HK-2 (cell line): ENCODE measurements around the gene IRF2BP2.
"Not testable (repeated sequence)": the region's sequence is repeated elsewhere in the genome, so short reads cannot be mapped to it uniquely, and the experiment has no call there.

Experiments used
- DNase-seq: peaks from one replicate; pipeline ENCODE4 v3.0.0-alpha.2; 2018; ENCODE audit not compliant: unreplicated experiment

The IRF2BP2 gene

GRCh38 chr1:234601301-234602017 is 8.5 kb downstream of the IRF2BP2 start:
- no peak for DNase-seq

DNA sequence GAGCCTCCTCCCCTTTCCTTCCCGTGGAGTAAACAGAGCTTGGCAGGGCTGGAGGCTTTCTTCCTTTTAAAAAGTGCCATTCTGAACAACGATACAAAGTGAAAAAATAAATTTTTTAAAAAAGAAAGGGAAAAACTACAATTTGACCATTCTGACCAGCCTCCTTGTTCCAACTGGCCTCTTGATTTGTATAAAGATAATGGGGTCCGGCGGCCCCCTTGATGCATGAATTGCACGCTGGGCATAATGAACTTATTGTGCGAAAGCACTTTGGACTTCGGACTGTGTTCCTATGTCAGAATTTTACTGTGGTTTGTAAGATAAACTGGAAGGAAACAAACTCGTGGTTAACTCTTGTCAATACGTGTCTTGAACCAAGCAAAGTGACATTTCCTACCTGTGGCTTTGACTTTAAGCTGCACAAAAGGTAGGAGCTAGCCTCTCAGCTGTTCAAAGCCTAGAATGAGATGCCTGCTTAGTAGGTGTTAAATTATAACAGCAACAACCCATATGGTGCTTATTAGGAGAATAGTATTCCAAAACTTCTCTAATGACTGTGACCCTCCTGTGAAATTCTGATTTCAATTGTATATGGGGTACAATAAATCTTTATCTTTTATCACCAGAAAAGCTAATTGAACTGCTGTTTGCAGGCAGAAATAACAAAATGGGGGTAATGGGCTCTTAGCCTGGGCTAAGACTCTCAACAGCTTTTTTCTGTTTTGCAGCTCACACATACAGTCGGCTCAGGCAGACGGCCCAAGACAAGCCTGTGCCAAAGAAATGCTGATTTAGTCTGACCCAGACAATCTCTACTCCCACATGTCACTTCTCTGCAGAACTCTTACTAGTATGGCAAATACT is 9.3 kb downstream of the IRF2BP2 start:
- DNase-seq, result no peak

- DNase-seq, result peak; percentile 88
These were observed 10.2 kb downstream of the IRF2BP2 start for GRCh38 chr1:234599617-234600417.

DNA sequence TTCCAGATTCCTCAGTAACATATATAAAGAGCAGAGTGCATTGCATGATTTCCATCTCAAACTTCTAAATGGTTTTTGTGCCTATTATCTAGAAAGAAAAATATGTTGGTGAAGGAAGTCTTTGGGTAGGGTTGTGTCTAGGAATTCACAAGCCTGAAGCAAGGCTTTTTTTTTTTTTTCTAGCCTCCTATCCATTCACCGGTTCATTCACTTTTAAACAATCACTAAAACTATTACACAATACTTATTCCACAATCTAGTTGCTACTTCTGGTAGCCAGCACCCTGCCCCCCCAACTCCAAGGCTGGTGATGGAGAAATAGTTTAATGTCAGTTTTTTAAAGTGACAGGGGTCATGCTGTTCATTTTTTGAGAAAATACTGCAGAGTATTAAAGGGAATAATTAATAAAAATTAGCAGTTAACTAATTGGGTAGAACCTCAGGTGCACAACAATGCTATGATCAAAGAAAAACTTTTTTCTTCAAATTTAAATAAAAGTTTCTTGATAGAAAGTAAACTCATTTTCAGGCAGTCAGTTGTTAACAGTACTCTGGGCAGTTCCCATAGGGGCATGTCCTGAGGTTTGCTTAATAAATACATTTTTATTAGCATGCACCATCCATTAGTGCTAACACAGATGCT is 10.9 kb downstream of the IRF2BP2 start:
- no peak for DNase-seq

DNA sequence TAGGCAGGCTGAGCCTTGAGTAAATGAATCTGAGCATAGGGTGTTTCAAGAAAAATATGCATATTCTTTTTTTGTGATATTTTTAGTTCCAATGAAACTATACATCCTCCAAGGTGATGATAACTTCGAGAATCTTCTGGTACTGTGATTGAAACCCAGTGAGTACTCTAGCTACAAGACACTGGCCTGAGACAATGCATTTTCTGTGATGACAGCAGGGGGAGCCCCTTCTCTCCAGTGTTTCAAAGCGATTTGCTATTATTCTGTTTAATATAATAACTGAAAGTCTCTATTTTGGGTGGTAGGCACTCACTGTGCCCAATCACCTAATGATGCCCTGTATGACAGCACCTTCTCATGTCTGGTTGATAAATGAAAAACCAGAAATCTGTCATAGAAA is 12.1 kb downstream of the IRF2BP2 start:
- DNase-seq, result peak; percentile 21

GRCh38 chr1:234595899-234596298 is 14.1 kb downstream of the IRF2BP2 start:
- DNase-seq, result no peak

- DNase-seq, result not testable (repeated sequence)
These were observed 15.4 kb downstream of the IRF2BP2 start for GRCh38 chr1:234594575-234594974.

DNA sequence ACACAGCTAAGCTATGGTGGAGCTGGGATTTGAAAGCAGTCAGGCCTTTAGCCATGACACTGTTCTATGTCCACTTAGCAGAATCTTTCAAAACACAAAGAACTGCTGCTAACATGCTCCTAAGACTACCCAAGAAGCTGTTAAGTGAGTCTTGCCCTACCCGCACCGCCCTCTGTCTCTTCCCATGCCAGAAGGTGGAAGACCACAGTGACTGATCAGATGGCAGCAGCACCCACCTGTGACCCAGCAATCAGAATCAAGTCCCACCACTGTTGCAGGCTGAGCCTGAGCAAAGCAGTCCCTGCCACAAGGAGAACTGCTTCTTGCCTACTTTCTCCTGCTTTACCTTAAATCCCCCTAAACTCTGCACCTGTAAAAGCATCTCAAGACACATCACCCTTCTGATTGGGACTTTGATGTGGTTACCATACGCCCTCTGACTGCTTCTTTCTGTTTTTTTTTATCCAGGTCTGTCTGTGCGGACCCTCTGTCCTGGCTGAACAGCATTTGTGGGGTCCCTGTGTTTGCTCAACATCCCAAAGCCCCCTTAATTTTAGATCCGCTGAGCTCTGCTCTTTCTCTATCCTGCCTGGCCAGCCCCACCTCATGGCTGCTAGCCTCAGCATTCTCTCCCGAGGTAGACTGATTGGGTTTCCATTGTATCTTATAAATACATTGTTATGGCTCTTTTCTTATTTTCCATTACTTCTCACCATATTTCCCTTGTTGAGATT is 16.0 kb downstream of the IRF2BP2 start:
- no peak for DNase-seq

GRCh38 chr1:234593109-234593508 is 16.9 kb downstream of the IRF2BP2 start:
- DNase-seq, result no peak

GRCh38 chr1:234592240-234592639 is 17.7 kb downstream of the IRF2BP2 start:
- DNase-seq, result no peak

DNA sequence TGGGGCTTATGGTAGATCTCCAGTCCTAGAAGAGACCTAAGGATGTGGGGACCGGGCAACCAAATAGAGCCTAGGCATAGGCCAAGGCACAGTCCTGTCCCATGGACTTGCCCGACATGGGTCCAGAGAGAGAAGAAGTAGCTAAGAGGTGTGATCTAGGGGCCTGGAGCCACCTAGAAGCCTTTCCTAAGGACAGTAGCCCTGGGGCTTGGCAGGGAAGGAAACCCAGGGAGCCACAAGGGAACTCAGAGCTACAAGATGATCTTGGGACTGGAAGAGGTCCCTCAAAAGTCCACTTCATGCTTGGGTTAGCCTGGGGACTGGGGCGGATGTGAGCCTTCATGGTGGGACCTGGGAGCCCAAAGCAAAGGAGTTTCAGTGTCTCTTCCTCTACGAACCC is 18.8 kb downstream of the IRF2BP2 start:
- no peak for DNase-seq

DNA sequence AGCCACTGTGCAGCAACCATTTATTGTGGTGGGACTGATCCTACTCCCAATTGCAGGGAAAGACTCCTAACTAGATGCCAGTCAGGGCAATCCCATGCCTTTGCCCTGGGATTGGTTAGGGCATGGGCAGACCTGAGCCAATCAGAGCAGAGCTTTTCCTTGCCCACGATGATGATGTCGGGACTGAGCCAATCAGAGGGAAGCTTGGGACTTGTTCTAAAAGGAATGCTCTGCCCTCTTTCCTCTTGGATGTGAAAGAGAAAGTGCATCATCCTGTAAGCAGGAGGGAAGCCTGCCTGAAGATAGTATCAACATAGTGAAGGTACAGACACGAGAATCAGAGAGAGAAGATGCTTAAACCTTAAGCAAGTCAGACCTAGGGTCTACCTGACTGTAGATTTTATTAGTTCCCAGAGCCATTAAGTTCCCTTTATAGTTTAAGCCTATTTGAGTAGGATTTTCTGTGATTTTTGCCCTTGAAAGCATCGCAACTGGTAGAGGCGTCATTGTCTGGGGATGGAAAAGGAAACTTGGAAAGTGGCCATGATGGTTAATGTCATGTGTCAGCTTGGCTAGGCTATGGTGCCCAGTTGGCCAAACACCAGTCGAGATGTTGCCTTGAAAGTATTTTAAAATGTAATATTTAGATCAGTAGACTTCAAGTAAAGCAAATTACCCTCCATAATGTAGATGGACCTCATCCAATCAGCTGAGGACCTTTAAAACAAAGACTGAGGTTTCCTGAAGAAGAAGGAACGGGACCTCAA is 19.9 kb downstream of the IRF2BP2 start:
- DNase-seq, result no peak

DNA sequence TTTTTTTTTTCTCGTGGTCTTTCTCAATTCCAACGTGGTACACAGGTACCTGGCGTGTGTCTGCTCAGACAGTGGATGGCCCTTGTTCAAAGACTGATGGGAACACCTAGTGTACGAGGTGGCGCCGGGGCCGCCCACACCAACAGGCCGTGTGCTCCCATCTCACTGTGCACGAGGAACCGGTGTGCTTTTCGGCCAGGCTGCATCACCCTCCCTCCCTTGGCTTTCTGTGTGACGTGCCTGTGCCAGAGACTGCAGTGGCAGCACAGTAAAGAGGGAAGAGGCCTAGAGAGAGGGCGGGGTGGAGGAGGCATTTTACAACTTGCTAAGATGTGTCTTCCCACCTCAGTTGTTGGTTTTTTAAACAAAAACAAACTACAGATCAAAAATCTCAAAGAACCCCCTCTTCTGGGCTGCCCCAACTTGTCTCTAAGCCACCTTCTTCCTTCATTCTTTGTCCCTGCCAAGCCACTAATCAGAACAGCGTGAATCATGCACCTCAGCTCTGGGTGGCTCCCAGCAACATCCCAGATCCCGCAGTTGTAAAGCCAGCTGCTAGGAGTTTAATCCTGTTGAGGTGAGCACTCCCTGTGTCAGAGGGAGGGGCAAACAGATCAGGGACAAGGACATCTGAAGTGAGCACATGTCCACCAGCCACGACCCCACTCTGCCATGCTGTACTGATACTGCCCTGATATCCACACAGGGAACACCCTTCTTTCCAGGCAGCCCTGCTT is 20.7 kb downstream of the IRF2BP2 start:
- no peak for DNase-seq

- DNase-seq, result no peak
These were observed 21.6 kb downstream of the IRF2BP2 start for GRCh38 chr1:234588386-234588785.

DNA sequence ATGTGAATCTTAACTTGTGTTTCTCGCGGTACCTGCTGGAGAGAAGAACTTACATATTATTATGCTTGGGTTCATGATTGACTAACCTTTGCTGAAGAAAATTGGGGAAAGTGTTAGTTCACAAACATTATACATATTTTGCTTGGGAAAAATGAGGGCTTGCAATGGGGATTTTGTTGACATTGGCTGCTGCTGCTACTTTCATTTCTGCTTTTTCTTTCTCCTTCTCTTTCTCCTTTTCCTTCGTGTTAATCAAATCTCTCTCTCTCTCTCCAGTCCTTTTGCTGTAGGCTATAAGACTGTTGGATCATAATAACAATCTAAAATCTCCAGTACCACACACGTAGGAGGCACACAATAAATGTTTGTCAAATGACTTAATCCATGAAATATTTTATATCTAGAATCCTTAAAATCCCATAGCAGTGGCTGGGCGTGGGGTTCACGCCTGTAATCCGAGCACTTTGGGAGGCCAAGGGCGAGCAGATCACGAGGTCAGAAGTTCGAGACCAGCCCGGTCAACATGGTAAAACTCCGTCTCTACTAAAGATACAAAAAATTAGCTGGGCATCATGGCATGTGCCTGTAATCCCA is 23.0 kb downstream of the IRF2BP2 start:
- DNase-seq, result no peak

- no peak for DNase-seq
These were observed 23.7 kb downstream of the IRF2BP2 start for GRCh38 chr1:234586304-234586703.

DNA sequence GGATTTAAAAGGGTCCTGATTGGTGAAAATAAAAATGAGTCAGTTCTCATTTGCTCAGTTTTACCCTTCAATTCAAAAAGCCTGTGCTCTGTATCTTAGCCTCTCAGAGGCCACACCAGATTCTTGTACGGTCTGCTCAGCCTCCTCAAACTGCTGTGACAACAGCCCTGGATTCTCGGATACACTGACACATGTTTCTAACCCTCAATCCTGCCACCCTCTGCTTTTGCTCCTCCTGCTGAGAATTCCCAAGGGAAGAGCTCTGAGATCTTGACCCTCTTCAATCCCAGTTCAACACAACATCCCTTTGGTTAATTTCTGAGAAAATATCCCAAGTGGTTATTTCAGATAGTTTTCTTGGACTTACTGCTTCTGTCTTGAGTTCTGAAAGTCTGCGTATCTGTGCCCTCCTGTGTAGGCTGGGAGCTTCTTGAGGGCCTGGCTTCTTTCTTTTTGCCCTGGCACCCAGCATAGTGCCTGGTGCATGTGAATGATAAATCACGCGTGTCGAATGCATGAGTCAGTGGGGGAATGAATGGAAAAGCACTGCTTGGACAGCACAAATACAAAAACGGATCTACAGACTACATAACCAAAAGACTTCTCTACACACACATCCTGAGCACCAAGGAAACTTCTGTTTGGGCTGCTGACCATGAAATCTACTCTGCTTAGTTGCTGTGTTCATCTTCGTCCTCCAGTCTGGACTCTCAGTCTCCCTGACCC is 24.5 kb downstream of the IRF2BP2 start:
- no peak for DNase-seq

DNA sequence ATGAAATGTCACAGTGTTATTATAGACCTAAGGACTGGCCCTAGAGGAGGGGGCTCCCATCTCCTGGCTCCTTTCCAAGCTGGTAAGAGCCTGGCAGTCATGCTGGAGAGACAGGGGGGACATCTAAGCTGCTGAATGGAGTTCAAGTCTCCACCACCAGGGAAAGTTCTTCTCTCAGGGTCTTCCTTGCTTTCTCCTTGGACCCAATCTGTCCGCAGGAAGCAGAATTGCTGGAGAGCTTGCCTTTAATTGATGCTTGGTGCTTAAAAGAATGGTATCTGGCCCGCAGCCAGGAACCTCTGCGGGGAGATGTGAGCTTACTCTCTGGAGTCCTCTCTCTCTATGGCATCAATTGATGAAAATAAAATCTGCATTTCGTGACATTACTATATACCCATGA is 25.1 kb downstream of the IRF2BP2 start:
- DNase-seq, result no peak

GRCh38 chr1:234584420-234584805 is 25.6 kb downstream of the IRF2BP2 start:
- DNase-seq, result no peak
